Thoracic aorta (tissue), 2 donors: Measurements from ENCODE around the gene MAG. TPM values are rescaled to one million over a fixed set of nuclear protein-coding genes. Genes with fewer than 3 reads are reported as not detected.

ENCODE experiments used
- ATAC-seq: fragments of 150-250 bp; one replicate; pipeline ENCODE4 v1.8.0; 2017; ENCODE audit warnings: low read depth; ENCODE audit not compliant: insufficient number of reproducible peaks, low FRiP score
- DNase-seq: peaks from one replicate; pipeline ENCODE4 v3.0.0-alpha.2; 2020; ENCODE audit warnings: low spot score
- H3K27ac ChIP-seq, 2 donors: fragments of 200-600 bp; sonication (generic); 1 replicate in 1 of 2; 2 replicates in 1 of 2; pipeline ENCODE4 v1.5.1; 2016; ENCODE audit warnings: mild to moderate bottlenecking in 2 of 2, moderate library complexity in 2 of 2
- H3K27me3 ChIP-seq: fragments of 200-600 bp; sonication (generic); replicated peaks from 2 replicates; pipeline ENCODE4 v1.6.0; 2016; ENCODE audit warnings: mild to moderate bottlenecking; ENCODE audit not compliant: insufficient read depth
- H3K36me3 ChIP-seq: fragments of 200-600 bp; sonication (generic); one replicate; pipeline ENCODE4 v1.5.1; 2016
- H3K4me1 ChIP-seq, 2 donors: fragments of 200-600 bp; sonication (generic); 1 replicate in 1 of 2; 2 replicates in 1 of 2; pipeline versions ENCODE4 v1.5.1 to v1.6.0; 2016; ENCODE audit warnings: low read depth in 2 of 2, mild to moderate bottlenecking in 1 of 2; ENCODE audit not compliant: control insufficient read depth in 1 of 2
- H3K4me3 ChIP-seq: fragments of 200-600 bp; sonication (generic); 2 replicates; pipeline ENCODE4 v1.5.1; 2016; ENCODE audit warnings: mild to moderate bottlenecking
- H3K9me3 ChIP-seq: fragments of 200-600 bp; sonication (generic); 2 replicates; pipeline ENCODE4 v1.5.1; 2016
- total RNA-seq, 2 donors: library from RNA; depleted of rRNA; stranded (reverse); fragments of >200 nt; gene quantifications; one replicate each; pipeline versions ENCODE4 v1.1.0 to v1.2.3, GENCODE V29; 2016
- TF ChIP-seq, protein P1 (sequence below): fragments of 200-600 bp; sonication (generic); IDR thresholded peaks from one replicate; pipeline ENCODE4 v1.5.1; 2019; ENCODE audit warnings: antibody characterized with exemption

MAG gene
- total RNA-seq, 2 donors from 2014 or later: 2.8 TPM; not detected in 1

DNA sequence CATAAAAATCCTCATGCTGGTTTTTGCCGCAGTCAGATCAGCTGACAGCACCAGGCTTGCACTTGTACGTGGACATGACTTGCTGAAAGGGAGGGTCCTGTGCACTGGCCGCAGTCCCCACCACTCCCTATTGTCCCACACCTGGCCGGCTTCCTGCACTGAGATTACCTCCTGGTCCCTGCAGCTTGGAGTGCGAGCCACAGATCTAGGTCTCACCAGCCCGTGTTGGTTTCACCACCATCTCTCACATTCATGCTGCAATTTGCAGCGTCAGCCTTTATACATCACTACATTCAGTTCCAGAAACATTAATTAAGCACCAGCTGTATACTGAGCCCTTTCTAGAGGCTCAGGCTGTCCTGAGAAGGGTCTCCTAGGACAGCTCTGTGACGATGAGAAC, 22.1 kb downstream of the MAG start:
- DNase-seq (no peak), ATAC-seq (no peak)
- TF ChIP-seq, protein P1, sequence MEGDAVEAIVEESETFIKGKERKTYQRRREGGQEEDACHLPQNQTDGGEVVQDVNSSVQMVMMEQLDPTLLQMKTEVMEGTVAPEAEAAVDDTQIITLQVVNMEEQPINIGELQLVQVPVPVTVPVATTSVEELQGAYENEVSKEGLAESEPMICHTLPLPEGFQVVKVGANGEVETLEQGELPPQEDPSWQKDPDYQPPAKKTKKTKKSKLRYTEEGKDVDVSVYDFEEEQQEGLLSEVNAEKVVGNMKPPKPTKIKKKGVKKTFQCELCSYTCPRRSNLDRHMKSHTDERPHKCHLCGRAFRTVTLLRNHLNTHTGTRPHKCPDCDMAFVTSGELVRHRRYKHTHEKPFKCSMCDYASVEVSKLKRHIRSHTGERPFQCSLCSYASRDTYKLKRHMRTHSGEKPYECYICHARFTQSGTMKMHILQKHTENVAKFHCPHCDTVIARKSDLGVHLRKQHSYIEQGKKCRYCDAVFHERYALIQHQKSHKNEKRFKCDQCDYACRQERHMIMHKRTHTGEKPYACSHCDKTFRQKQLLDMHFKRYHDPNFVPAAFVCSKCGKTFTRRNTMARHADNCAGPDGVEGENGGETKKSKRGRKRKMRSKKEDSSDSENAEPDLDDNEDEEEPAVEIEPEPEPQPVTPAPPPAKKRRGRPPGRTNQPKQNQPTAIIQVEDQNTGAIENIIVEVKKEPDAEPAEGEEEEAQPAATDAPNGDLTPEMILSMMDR: no peak
- no peak overlapping the region for H3K4me3 ChIP-seq
- H3K4me1 ChIP-seq: no peaks in the 10 kb centered on the region
- H3K27ac ChIP-seq: no peak overlapping the region
- no peaks in the 10 kb centered on the region for H3K9me3 ChIP-seq
- H3K36me3 ChIP-seq: no peaks in the 10 kb centered on the region
- H3K27me3 ChIP-seq: no peaks in the 10 kb centered on the region

DNA sequence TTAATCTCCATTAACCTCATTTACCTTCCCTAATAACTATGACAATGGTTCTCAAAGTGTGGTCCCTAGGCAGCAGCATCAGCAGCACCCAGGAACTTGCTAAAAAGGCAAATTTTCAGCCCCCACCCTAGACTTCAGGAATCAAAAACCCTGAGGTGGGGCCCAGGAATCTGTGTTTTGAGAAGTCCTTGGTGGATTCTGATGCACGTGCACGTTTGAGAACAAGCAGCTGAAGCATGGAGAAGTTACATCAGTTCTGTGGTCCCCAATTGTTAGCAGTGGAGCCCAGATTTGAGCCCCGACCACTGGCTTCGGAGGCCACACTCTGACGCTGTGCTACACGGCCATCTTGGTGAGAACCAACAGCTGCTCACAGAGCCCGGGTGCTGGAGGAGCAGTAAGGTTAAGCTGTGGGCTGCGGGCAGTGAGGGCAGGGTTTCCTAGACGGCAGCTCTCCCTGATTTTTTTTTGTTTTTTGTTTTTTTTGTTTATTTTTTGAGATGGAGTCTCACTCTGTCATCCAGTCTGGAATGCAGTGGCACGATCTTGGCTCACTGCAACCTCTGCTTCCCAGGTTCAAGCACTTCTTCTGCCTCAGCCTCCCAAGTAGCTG, 23.0 kb downstream of the MAG start:
- no peak for DNase-seq
- Histone ChIP-seq H3K9me3 (no peaks in the 10 kb centered on the region), H3K4me3 (no peak overlapping the region), H3K4me1 (no peaks in the 10 kb centered on the region), H3K36me3 (no peaks in the 10 kb centered on the region), H3K27me3 (no peaks in the 10 kb centered on the region), H3K27ac (no peak overlapping the region)
- TF ChIP-seq, protein P1: no peak
- ATAC-seq: no peak

DNA sequence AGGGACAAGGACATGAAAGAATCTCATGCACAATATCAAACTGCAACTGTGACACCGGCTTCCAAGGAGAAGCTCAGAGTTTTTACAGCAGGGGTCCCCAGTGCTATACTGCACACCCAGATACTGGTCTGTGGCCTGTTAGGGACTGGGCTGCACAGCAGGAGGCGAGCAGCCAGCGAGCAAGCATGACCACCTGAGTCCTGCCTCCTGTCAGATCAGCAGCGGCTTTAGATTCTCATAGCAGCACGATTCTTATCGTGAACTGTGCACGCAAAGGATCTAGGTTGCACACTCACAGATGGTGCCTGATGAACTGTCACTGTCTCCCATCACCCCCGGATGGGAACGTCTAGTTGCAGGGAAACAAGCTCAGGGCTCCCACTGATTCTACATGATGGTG, 23.9 kb downstream of the MAG start:
- no peak for DNase-seq
- Histone ChIP-seq H3K36me3 (no peaks in the 10 kb centered on the region), H3K4me1 (no peaks in the 10 kb centered on the region), H3K27me3 (no peaks in the 10 kb centered on the region), H3K4me3 (no peak overlapping the region), H3K9me3 (no peaks in the 10 kb centered on the region), H3K27ac (no peak overlapping the region)
- no peak for ATAC-seq
- TF ChIP-seq, protein P1: no peak

DNA sequence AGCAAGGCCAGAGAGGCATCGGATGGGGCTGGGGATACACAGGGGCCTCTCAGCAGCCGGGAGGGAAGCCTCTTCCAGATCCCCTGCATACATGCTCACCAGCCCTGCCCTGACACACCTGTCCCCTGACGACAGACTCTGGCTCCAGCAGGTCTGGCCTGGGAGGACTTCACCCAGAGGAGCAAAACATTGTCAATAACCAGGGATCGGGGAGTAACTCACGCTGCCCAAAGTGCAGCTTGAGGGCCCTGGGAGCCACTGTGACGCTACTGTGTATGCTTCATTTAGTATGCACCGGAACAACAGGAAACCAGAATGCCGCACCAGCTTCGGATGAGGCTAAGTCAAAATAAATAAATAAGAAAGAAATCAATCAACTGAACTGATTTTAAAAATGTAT, 24.6 kb downstream of the MAG start:
- no peaks in the 10 kb centered on the region for H3K9me3 ChIP-seq
- H3K27ac ChIP-seq: no peak overlapping the region
- no peak for ATAC-seq
- no peak overlapping the region for H3K4me3 ChIP-seq
- no peaks in the 10 kb centered on the region for H3K4me1 ChIP-seq
- no peak for DNase-seq
- no peaks in the 10 kb centered on the region for H3K36me3 ChIP-seq
- H3K27me3 ChIP-seq: no peaks in the 10 kb centered on the region
- TF ChIP-seq, protein P1: no peak

DNA sequence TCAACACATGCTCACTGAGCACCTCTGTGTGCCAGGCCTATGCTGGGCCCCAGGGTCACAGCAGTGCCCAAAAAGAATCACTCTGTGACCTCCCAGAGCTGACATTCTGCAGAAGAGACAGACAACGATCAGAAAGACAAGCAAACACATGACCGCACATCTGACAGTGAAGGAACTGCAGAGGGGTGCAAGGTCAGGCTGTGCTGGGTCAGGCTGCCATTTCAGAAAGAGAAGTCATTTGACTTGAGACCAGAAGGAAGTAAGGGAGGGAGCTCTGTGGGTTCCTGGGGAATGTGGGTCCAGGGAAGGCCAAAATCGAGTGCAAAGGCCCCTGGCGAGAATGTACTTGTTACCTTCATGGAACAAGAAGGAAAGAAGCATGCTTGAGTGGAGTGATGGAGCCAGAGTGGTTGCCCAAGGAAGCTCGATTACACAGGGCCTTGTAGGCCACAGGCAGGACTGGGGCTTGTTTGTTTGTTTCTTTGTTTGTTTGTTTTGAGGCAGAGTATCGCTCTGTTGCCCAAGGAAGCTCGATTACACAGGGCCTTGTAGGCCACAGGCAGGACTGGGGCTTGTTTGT, 25.6 kb downstream of the MAG start:
- Histone ChIP-seq H3K4me1 (no peaks in the 10 kb centered on the region), H3K36me3 (no peaks in the 10 kb centered on the region), H3K27ac (no peak overlapping the region), H3K9me3 (peaks cover 6% of the 10 kb centered on the region), H3K27me3 (no peaks in the 10 kb centered on the region), H3K4me3 (no peak overlapping the region)
- TF ChIP-seq, protein P1: no peak
- DNase-seq (no peak), ATAC-seq (no peak)
